ENCODE data around the gene SEL1L2.

DNA sequence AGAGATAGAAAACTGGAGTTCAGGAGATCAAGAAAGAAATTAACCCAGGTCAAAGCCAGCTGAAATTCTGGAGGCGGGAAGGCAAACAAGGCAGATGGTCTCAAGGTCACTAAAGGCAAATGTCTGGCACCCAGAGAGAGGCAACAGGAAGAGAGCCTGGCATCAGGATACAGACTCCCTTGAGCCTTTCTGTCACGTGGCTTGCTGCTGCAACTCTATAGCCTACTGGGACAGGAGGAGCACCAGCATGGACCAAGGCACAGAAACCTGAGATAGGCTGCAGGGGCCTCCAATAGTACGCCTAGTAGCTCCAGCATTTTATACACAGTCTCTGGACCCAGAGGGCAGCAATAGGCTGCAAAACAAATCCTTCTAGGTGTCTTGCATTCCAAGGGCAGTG is 75.1 kb downstream of the SEL1L2 start:
- TF ChIP-seq, protein P1, sequence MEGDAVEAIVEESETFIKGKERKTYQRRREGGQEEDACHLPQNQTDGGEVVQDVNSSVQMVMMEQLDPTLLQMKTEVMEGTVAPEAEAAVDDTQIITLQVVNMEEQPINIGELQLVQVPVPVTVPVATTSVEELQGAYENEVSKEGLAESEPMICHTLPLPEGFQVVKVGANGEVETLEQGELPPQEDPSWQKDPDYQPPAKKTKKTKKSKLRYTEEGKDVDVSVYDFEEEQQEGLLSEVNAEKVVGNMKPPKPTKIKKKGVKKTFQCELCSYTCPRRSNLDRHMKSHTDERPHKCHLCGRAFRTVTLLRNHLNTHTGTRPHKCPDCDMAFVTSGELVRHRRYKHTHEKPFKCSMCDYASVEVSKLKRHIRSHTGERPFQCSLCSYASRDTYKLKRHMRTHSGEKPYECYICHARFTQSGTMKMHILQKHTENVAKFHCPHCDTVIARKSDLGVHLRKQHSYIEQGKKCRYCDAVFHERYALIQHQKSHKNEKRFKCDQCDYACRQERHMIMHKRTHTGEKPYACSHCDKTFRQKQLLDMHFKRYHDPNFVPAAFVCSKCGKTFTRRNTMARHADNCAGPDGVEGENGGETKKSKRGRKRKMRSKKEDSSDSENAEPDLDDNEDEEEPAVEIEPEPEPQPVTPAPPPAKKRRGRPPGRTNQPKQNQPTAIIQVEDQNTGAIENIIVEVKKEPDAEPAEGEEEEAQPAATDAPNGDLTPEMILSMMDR (conservative IDR thresholded peaks at IDR 0.05 in 1 of 2, IDR thresholded peaks at IDR 0.05 in 1 of 2; ENCODE audit: extremely low read depth in 1 of 2, insufficient read depth in 1 of 2, low read depth in 1 of 2, low read length in 2 of 2), result no peak
- TF ChIP-seq EZH2 (IDR thresholded peaks at IDR 0.05; ENCODE audit: borderline replicate concordance, low read length), result no peak
